Peyer's patch (tissue), 4 donors: Measurements from ENCODE around the gene CHN2. TPM values are rescaled to one million over a fixed set of nuclear protein-coding genes. Genes with fewer than 3 reads are reported as not detected.

Experiments
- DNase-seq, 3 donors: peaks; one replicate each; pipeline ENCODE4 v3.0.0-alpha.2; 2017 to 2019
- H3K27ac ChIP-seq, 4 donors: fragments of 200-600 bp; sonication (generic); one replicate each; pipeline ENCODE4 v1.5.1; 2016 to 2019
- H3K27me3 ChIP-seq, 2 donors: fragments of 200-600 bp; sonication (generic); one replicate each; pipeline ENCODE4 v1.5.1; 2019
- H3K36me3 ChIP-seq, 3 donors: fragments of 200-600 bp; sonication (generic); one replicate each; pipeline ENCODE4 v1.5.1; 2016 to 2019
- H3K4me1 ChIP-seq, 4 donors: fragments of 200-600 bp; sonication (generic); one replicate each; pipeline ENCODE4 v1.5.1; 2016 to 2019
- H3K4me3 ChIP-seq, 4 donors: fragments of 200-600 bp; sonication (generic); 1 replicate in 3 of 4; 2 replicates in 1 of 4; pipeline ENCODE4 v1.5.1; 2016 to 2019; ENCODE audit warnings: mild to moderate bottlenecking in 1 of 4
- H3K9me3 ChIP-seq, 4 donors: fragments of 200-600 bp; sonication (generic); one replicate each; pipeline ENCODE4 v1.5.1; 2016 to 2019; ENCODE audit warnings: mild to moderate bottlenecking in 1 of 4
- CTCF ChIP-seq, 6 experiments: fragments of 450-650 bp in 4 of 6; fragments of 200-600 bp in 2 of 6; sonication (generic) in 1 of 6; IDR thresholded peaks; one replicate each; pipeline ENCODE4 v1.5.1; 2017 to 2019; ENCODE audit warnings: antibody characterized with exemption in 6 of 6, mild to moderate bottlenecking in 3 of 6, moderate library complexity in 1 of 6
- POLR2A ChIP-seq, 2 donors: fragments of 450-650 bp; IDR thresholded peaks; one replicate each; pipeline ENCODE4 v1.5.1; 2017; ENCODE audit warnings: antibody characterized with exemption in 2 of 2, mild to moderate bottlenecking in 2 of 2, moderate library complexity in 2 of 2
- total RNA-seq, 4 donors: library from RNA; depleted of rRNA; stranded (reverse); fragments of >200 nt; gene quantifications; one replicate each; pipeline ENCODE4 v1.1.0, GENCODE V29; 2016

CHN2 gene
- total RNA-seq, 4 donors from 2014 or later, result 29.7 to 159 (median 120) TPM

- peaks cover 0 to 2% (median 0%) of the 10 kb centered on the region in 4 donors for H3K4me1 ChIP-seq
- H3K27me3 ChIP-seq, result no peaks in the 10 kb centered on the region
- H3K4me3 ChIP-seq, result peak overlapping the region in 3 of 4 donors; percentile 23 to 50 (median 47)
- TF ChIP-seq CTCF (IDR thresholded peaks at IDR 0.05), result no peak
- TF ChIP-seq POLR2A (IDR thresholded peaks at IDR 0.05), result peak in 1 of 2 donors; percentile 25
- peak overlapping the region in 3 of 4 donors; percentile 60 to 85 (median 84) for H3K27ac ChIP-seq
- no peak for DNase-seq
- H3K36me3 ChIP-seq, result no peaks in the 10 kb centered on the region
- no peaks in the 10 kb centered on the region for H3K9me3 ChIP-seq
Observed at GRCh38 chr7:29480451-29480850, 285.9 kb downstream of the CHN2 start.

GRCh38 chr7:29480934-29481651 is 286.5 kb downstream of the CHN2 start:
- no peaks in the 10 kb centered on the region for H3K9me3 ChIP-seq
- TF ChIP-seq POLR2A (IDR thresholded peaks at IDR 0.05), result no peak
- no peak for TF ChIP-seq CTCF (IDR thresholded peaks at IDR 0.05)
- H3K4me1 ChIP-seq, result peaks cover 0 to 4% (median 1%) of the 10 kb centered on the region in 4 donors
- H3K36me3 ChIP-seq, result no peaks in the 10 kb centered on the region
- no peak for DNase-seq
- H3K27ac ChIP-seq, result peak overlapping the region in 3 of 4 donors; percentile 60 to 85 (median 84)
- H3K27me3 ChIP-seq, result no peaks in the 10 kb centered on the region
- H3K4me3 ChIP-seq, result peak overlapping the region in 3 of 4 donors; percentile 23 to 50 (median 47)

DNA sequence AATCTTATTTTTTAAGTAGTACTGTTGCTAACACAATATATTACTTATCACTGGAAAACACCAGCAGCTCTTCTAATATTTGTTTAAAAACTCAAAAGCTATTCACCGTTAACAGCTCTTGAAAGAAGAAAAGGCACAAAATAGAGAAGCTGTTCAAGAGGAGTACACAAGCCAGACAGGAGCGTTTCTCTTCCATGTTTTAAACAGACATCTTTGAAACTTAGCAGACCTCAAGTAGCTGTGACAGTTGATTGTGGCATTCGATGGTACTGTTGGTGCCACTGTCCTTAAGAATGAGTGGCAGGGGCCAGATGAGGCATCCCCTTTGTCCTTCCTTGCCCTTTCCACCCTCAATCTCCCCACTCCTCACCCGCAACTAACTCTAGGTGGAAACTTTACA is 287.5 kb downstream of the CHN2 start:
- H3K36me3 ChIP-seq, result no peaks in the 10 kb centered on the region
- no peaks in the 10 kb centered on the region for H3K9me3 ChIP-seq
- H3K27me3 ChIP-seq, result no peaks in the 10 kb centered on the region
- no peak for TF ChIP-seq POLR2A (IDR thresholded peaks at IDR 0.05)
- TF ChIP-seq CTCF (IDR thresholded peaks at IDR 0.05), result no peak
- peaks cover 0 to 14% (median 1%) of the 10 kb centered on the region in 4 donors for H3K4me1 ChIP-seq
- peak overlapping the region in 3 of 4 donors; percentile 67 to 84 (median 71) for H3K27ac ChIP-seq
- H3K4me3 ChIP-seq, result peak overlapping the region in 3 of 4 donors; percentile 11 to 50 (median 47)
- DNase-seq, result no peak

DNA sequence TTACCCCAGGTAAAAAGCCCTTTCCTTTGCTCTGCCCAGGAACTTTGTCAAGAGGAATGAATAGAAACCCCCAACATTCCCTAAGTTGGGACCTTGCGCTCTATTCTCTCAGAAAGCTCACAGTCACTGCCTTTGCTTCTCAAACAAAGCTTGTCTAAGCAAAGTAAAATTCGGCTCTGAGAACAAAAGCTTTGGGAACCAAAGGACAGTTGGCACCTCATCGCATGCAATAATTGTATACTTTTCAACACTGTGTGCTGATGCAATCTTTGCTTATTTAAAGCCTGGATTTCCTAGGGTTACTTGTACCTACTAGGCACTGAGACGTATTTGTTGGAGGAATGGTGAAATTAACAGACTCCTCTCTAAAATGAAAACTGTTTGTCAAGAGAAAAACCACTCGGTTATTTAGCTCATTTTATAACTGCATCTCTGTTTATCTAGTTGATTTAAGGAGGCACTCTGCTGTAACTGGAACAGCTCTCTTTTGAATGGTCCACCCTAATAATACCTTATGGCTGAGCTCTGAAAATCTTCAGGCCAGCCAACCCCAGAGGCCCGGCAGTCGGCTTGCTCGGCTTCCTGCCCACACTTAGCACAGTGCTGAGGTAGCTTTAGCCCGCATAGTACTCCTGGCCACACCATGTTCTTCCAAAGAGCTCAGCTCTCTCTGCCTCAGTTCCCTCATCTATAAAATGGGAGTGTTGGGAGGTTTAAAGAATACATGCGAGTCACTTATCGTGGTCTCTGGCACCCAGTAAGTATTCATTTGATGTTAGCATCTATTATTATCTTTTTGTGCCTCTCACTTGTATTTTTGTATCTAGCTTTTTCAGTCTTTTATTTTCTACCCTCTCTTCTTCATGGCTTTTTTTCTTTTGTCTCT is 288.9 kb downstream of the CHN2 start:
- Histone ChIP-seq H3K27ac (peak overlapping the region in 3 of 4 donors; percentile 21 to 83 (median 75)), H3K4me3 (peak overlapping the region in 2 of 4 donors; percentile 45 to 50), H3K27me3 (no peaks in the 10 kb centered on the region), H3K4me1 (peaks cover 0 to 28% (median 1%) of the 10 kb centered on the region in 4 donors), H3K36me3 (no peaks in the 10 kb centered on the region), H3K9me3 (no peaks in the 10 kb centered on the region)
- no peak for DNase-seq
- TF ChIP-seq POLR2A (IDR thresholded peaks at IDR 0.05) (no peak), CTCF (IDR thresholded peaks at IDR 0.05) (no peak)

GRCh38 chr7:29484280-29484679 is 289.7 kb downstream of the CHN2 start:
- no peak for DNase-seq
- peak overlapping the region in 3 of 4 donors; percentile 21 to 75 (median 64) for H3K27ac ChIP-seq
- H3K4me1 ChIP-seq, result peaks cover 0 to 33% (median 0%) of the 10 kb centered on the region in 4 donors
- TF ChIP-seq CTCF (IDR thresholded peaks at IDR 0.05) (no peak), POLR2A (IDR thresholded peaks at IDR 0.05) (peak in 1 of 2 donors; percentile 27)
- H3K4me3 ChIP-seq, result peak overlapping the region in 2 of 4 donors; percentile 45 to 50
- H3K36me3 ChIP-seq, result no peaks in the 10 kb centered on the region
- H3K27me3 ChIP-seq, result no peaks in the 10 kb centered on the region
- H3K9me3 ChIP-seq, result no peaks in the 10 kb centered on the region
